K562 (cell line): Measurements from ENCODE around the gene HLA-DPA1. TPM values are rescaled to one million over a fixed set of nuclear protein-coding genes. Genes with fewer than 3 reads are reported as not detected.

ENCODE experiments used
- ATAC-seq: fragments of 200-7000 bp; cut with Tn5 transposase; 3 replicates; pipeline ENCODE4 v1.9.1; 2020; ENCODE audit warnings: moderate library complexity
- BruUV-seq: library from RNA; stranded (reverse); fragments of 400-500 nt; replicated peaks from 2 replicates; lab custom pipeline; 2021; lab: Mats Ljungman, UMichigan
- CTCF ChIA-PET: fragments of 300-600 bp; formaldehyde crosslinking; extraction: SDS; loops from one replicate; lab custom pipeline; 2021; ENCODE audit warnings: low intra/inter-chr PET ratio; lab: Yijun Ruan, JAX
- POLR2A ChIA-PET: fragments of 300-600, 350-650 bp; sonication (Branson Sonifier 250); formaldehyde crosslinking; extraction: SDS; loops from one replicate; lab custom pipeline; 2021; ENCODE audit warnings: antibody characterized with exemption, inconsistent platforms; lab: Yijun Ruan, JAX
- DNase-seq, 4 experiments: peaks; one replicate each; pipeline versions ENCODE4 v3.0.0 to v3.0.0-alpha.2; 2011 to 2018; ENCODE audit warnings: low spot score in 3 of 4, mixed read lengths in 3 of 4; ENCODE audit errors: extremely low read depth in 1 of 4
- FAIRE-seq: peaks from 2 replicates; lab custom pipeline; 2011; peaks lifted over from hg19 to GRCh38; lab: Jason Lieb, UNC
- H2AFZ ChIP-seq: 2 replicates; pipeline ENCODE4 v1.6.0; 2011; ENCODE audit warnings: low read depth, low read length, control low read depth, inconsistent platforms
- H3K27ac ChIP-seq: fragments of 200-600 bp; 3 replicates; pipeline ENCODE4 v1.8.0; 2011; ENCODE audit warnings: low read depth, mild to moderate bottlenecking, control low read depth, inconsistent platforms, low read length, moderate library complexity, mixed read lengths; ENCODE audit errors: extremely low read depth
- H3K27me3 ChIP-seq, 2 experiments: fragments of 300-600 bp in 1 of 2; 2 replicates in 1 of 2; 3 replicates in 1 of 2; pipeline versions ENCODE4 v1.6.0 to v1.8.0; 2011; ENCODE audit warnings: inconsistent platforms in 2 of 2, low read length in 2 of 2, mild to moderate bottlenecking in 1 of 2, mixed read lengths in 1 of 2, moderate library complexity in 1 of 2; ENCODE audit not compliant: control insufficient read depth in 2 of 2, insufficient read depth in 2 of 2
- H3K36me3 ChIP-seq: fragments of 300-600 bp; 3 replicates; pipeline ENCODE4 v1.8.0; 2011; ENCODE audit warnings: mild to moderate bottlenecking, low read length, inconsistent platforms; ENCODE audit not compliant: control insufficient read depth, insufficient read depth
- H3K4me1 ChIP-seq, 2 experiments: fragments of 200-600 bp in 1 of 2; replicated peaks in 1 of 2; 2 replicates in 1 of 2; 3 replicates in 1 of 2; pipeline versions ENCODE4 v1.5.1 to v1.8.0; 2011; ENCODE audit warnings: inconsistent platforms in 2 of 2, low read length in 2 of 2, mild to moderate bottlenecking in 1 of 2, mixed read lengths in 1 of 2, moderate library complexity in 1 of 2; ENCODE audit not compliant: control insufficient read depth in 2 of 2, insufficient read depth in 2 of 2
- H3K4me2 ChIP-seq: 2 replicates; pipeline ENCODE4 v1.6.1; 2011; ENCODE audit warnings: low read length, control low read depth, inconsistent platforms, mixed read lengths; ENCODE audit not compliant: insufficient read depth
- H3K4me3 ChIP-seq: fragments of 200-600 bp; sonication (generic), shearing (Covaris generic); 2 replicates; pipeline ENCODE4 v1.5.1; 2016; ENCODE audit warnings: control low read depth, inconsistent platforms
- H3K79me2 ChIP-seq: fragments of 200-600 bp; 3 replicates; pipeline ENCODE4 v1.8.0; 2011; ENCODE audit warnings: low read length, inconsistent platforms; ENCODE audit not compliant: control insufficient read depth, insufficient read depth
- H3K9ac ChIP-seq, 2 experiments: 2 replicates each; pipeline versions ENCODE4 v1.6.0 to v1.6.1; 2011; ENCODE audit warnings: low read depth in 2 of 2, low read length in 2 of 2, control low read depth in 1 of 2, inconsistent platforms in 1 of 2, mild to moderate bottlenecking in 1 of 2, mixed read lengths in 1 of 2; ENCODE audit not compliant: insufficient read depth in 1 of 2
- H3K9me1 ChIP-seq: one replicate; pipeline ENCODE4 v1.6.0; 2011; ENCODE audit warnings: inconsistent platforms, mild to moderate bottlenecking, low read length, moderate library complexity; ENCODE audit not compliant: control insufficient read depth, insufficient read depth
- H3K9me3 ChIP-seq: replicated peaks from 2 replicates; pipeline ENCODE4 v1.5.1; 2011; ENCODE audit warnings: low read depth, low read length, inconsistent platforms; ENCODE audit not compliant: control insufficient read depth, insufficient read depth
- H4K20me1 ChIP-seq: replicated peaks from 2 replicates; pipeline ENCODE4 v1.6.1; 2011; ENCODE audit warnings: low read length, inconsistent platforms, mixed read lengths; ENCODE audit not compliant: control insufficient read depth, insufficient read depth
- ATF7 ChIP-seq: fragments of 450-650 bp; IDR thresholded peaks from 2 replicates; pipeline ENCODE4 v1.7.1; 2014; ENCODE audit warnings: mild to moderate bottlenecking, moderate library complexity
- C11orf30 ChIP-seq: fragments of 450-650 bp; IDR thresholded peaks from 2 replicates; pipeline ENCODE4 v1.6.1; 2016; ENCODE audit warnings: low read depth, mild to moderate bottlenecking
- CBFA2T3 ChIP-seq: fragments of 450-650 bp; IDR thresholded peaks from 2 replicates; pipeline ENCODE4 v1.6.1; 2017
- CBX1 ChIP-seq: sonication (generic); IDR thresholded peaks from 2 replicates; pipeline ENCODE4 v1.6.1; 2016; ENCODE audit warnings: antibody characterized with exemption, low read depth, mild to moderate bottlenecking
- CCNT2 ChIP-seq: IDR thresholded peaks from 2 replicates; pipeline ENCODE4 v1.6.1; 2011; ENCODE audit warnings: borderline replicate concordance, low read depth, mild to moderate bottlenecking, moderate library complexity, mixed read lengths, low read length; ENCODE audit not compliant: insufficient read length; ENCODE audit errors: extremely low read depth
- HDAC8 ChIP-seq: fragments of 450-650 bp; IDR thresholded peaks from 2 replicates; pipeline ENCODE4 v1.6.1; 2016; ENCODE audit warnings: mild to moderate bottlenecking, missing genetic modification characterization, moderate library complexity, missing compliant biosample characterization
- LCOR ChIP-seq: sonication (generic); formaldehyde crosslinking; IDR thresholded peaks from 2 replicates; pipeline ENCODE4 v1.8.0; 2022; ENCODE audit warnings: mild to moderate bottlenecking, missing genetic modification reagents
- PTRF ChIP-seq: fragments of 450-650 bp; IDR thresholded peaks from 2 replicates; pipeline ENCODE4 v1.6.1; 2016; ENCODE audit warnings: mild to moderate bottlenecking, missing genetic modification characterization, missing compliant biosample characterization
- SNRNP70 ChIP-seq: fragments of 200-400 bp; formaldehyde crosslinking; optimal IDR thresholded peaks from 2 replicates; pipeline ENCODE3; 2017; ENCODE audit warnings: low read depth, low read length
- SRSF9 ChIP-seq: fragments of 200-400 bp; formaldehyde crosslinking; IDR thresholded peaks from 2 replicates; pipeline ENCODE4 v1.6.1; 2017; ENCODE audit warnings: low read depth, low read length, borderline replicate concordance
- ZNF239 ChIP-seq: fragments of 250-450 bp; sonication (Bioruptor Pico); IDR thresholded peaks from 2 replicates; pipeline ENCODE4 v1.4.0; 2020; ENCODE audit warnings: mild to moderate bottlenecking
- WGBS: fragments of 100-300 bp; shearing (Covaris generic); methylation state at CpG from one replicate; pipeline ENCODE4 v1.1.6; 2016; ENCODE audit warnings: low coverage, mixed read lengths; ENCODE audit not compliant: insufficient coverage; ENCODE audit errors: missing lambda C conversion rate; 5-methylcytosine and 5-hydroxymethylcytosine counted together
- in situ Hi-C: fragments of 300-500 bp; cut with MboI; formaldehyde crosslinking; loops from 4 replicates; pipeline ENCODE4 v1.15.0; 2018; ENCODE audit warnings: inconsistent platforms, mixed read lengths
- intact Hi-C: fragments of 100-400 bp; cut with micrococcal nuclease; formaldehyde crosslinking; loops from 2 replicates; pipeline ENCODE4 v1.14.2; 2022
- polyA plus RNA-seq, 8 experiments: library from polyadenylated mRNA; depleted of rRNA in 4 of 8; stranded (reverse) in 5 of 8; unstranded in 3 of 8; fragments of >200 nt; fragmentation: Nextera tagmentation in 2 of 8; fragmentation: Illumina TruSeq in 1 of 8; extraction: Ambion mirVana in 2 of 8; extraction: Trizol in 1 of 8; gene quantifications; 2 replicates each; pipeline versions ENCODE4 v1.2.1 to v1.2.3, GENCODE V29; 2011 to 2014; ENCODE audit warnings: inconsistent platforms in 1 of 8, missing spikeins in 1 of 8
- total RNA-seq, 7 experiments: library from RNA; depleted of rRNA in 6 of 7; stranded (reverse); fragments of >200 nt in 6 of 7; fragmentation: Illumina TruSeq in 2 of 7; extraction: Trizol in 2 of 7; gene quantifications; 2 replicates each; pipeline versions ENCODE4 v1.2.1 to v1.2.3, GENCODE V29; 2011 to 2021; ENCODE audit warnings: low replicate concordance in 1 of 7
- TF ChIP-seq, protein P1 (sequence below): fragments of 250-450 bp; sonication (Bioruptor Pico); IDR thresholded peaks from 2 replicates; pipeline ENCODE4 v1.4.0; 2020
- TF ChIP-seq, protein P2 (sequence below): sonication (generic); formaldehyde crosslinking; IDR thresholded peaks from 2 replicates; pipeline ENCODE4 v1.8.1; 2023; ENCODE audit warnings: mild to moderate bottlenecking, missing genetic modification reagents, moderate library complexity

Gene HLA-DPA1
- total and polyA plus RNA-seq, 9 of the 15 experiments (the other 6 are each of a cell fraction or from before 2014, with no cell fraction given), result 0.23 to 0.93 (median 0.55) TPM

DNA sequence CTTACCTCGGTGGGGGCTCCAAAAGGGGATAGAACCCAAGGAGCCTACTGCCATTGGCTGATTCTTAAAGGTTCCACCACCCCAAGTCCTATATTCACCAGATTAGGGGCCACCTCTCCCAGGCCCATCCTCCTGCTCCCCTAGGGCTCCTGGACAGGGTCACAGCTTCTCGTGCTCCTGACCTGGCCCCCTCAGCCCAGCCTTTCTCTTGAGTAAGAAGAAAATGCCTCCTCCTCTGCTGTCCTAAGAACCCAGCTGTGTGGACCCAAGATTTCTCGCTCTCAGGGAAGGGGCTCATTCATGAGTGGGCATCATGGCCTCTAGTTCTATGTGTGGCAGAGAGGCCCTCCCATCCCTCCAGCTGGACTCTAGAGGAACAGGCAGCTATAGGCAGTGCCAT lies 18.9 kb upstream of the HLA-DPA1 start (continued):
- TF ChIP-seq, protein P1, sequence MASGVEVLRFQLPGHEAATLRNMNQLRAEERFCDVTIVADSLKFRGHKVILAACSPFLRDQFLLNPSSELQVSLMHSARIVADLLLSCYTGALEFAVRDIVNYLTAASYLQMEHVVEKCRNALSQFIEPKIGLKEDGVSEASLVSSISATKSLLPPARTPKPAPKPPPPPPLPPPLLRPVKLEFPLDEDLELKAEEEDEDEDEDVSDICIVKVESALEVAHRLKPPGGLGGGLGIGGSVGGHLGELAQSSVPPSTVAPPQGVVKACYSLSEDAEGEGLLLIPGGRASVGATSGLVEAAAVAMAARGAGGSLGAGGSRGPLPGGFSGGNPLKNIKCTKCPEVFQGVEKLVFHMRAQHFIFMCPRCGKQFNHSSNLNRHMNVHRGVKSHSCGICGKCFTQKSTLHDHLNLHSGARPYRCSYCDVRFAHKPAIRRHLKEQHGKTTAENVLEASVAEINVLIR (CRISPR knock-in tag), result no peak
- TF ChIP-seq C11orf30 (no peak), CBX1 (no peak), HDAC8 (tag) (no peak), PTRF (tag) (no peak), ATF7 (no peak), SNRNP70 (no peak), LCOR (CRISPR knock-in tag) (no peak)

DNA sequence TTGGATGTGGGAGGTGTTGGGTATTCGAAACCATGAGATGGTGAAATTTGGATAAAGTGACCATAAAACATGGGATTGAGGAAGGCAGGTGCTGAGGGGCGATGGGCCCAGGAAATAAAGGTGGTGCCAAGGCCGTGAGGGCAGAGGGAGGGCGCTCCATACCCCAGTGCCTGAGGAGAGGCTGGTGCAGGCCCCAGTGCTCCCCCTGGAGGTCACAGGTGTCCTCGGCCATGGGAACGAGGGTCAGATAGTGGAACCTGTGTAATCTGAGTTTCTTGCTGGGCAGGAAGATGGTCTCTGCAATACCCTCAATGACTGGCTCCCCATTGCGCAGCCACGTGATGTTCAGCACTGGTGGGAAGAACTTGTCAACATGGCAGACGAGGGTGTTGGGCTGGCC lies 18.5 kb upstream of the HLA-DPA1 start:
- in situ Hi-C loops, result no loop called here
- Histone ChIP-seq H4K20me1 (no peaks in the 10 kb centered on the region), H3K27ac (no peak overlapping the region), H3K79me2 (no peaks in the 10 kb centered on the region), H3K4me2 (no peak overlapping the region), H3K36me3 (no peaks in the 10 kb centered on the region), H3K27me3 (peaks cover 0 to 39% of the 10 kb centered on the region in 2 experiments; a peak in 2 of 5 replicates), H3K4me1 (no peaks in the 10 kb centered on the region), H3K9ac (no peak overlapping the region), H2AFZ (no peak overlapping the region), H3K9me3 (no peaks in the 10 kb centered on the region), H3K4me3 (no peak overlapping the region), H3K9me1 (no peaks in the 10 kb centered on the region)
- FAIRE-seq (no peak), DNase-seq (peak in 3 of 4 experiments; percentile 36 to 64 (median 50)), ATAC-seq (peak; percentile 94)
- ChIA-PET POLR2A (no interaction called here), CTCF (interaction anchor here (1.3 to 4.1 kb wide), 2 partner anchors 77 to 206 kb away, joined by 4 to 19 read pairs; no protein-coding TSS in a partner anchor)
- WGBS, result under 1% methylated on average over 9 of the region's 9 CpGs
- no TSS peak for BruUV-seq
- intact Hi-C loops, result loop anchor here (10.0 kb wide), 1 partner anchor 207 kb away; no protein-coding TSS in a partner anchor
- TF ChIP-seq SRSF9 (no peak), ZNF239 (no peak), CCNT2 (no peak), CBFA2T3 (no peak)
- TF ChIP-seq, protein P2, sequence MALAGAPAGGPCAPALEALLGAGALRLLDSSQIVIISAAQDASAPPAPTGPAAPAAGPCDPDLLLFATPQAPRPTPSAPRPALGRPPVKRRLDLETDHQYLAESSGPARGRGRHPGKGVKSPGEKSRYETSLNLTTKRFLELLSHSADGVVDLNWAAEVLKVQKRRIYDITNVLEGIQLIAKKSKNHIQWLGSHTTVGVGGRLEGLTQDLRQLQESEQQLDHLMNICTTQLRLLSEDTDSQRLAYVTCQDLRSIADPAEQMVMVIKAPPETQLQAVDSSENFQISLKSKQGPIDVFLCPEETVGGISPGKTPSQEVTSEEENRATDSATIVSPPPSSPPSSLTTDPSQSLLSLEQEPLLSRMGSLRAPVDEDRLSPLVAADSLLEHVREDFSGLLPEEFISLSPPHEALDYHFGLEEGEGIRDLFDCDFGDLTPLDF (CRISPR knock-in tag), result no peak
